ENCODE results near the gene VPS39. TPM values are rescaled to one million over a fixed set of nuclear protein-coding genes. Genes with fewer than 3 reads are reported as not detected.
"Not testable (repeated sequence)": the region's sequence is repeated elsewhere in the genome, so short reads cannot be mapped to it uniquely, and the experiment has no call there.

The VPS39 gene, protein sequence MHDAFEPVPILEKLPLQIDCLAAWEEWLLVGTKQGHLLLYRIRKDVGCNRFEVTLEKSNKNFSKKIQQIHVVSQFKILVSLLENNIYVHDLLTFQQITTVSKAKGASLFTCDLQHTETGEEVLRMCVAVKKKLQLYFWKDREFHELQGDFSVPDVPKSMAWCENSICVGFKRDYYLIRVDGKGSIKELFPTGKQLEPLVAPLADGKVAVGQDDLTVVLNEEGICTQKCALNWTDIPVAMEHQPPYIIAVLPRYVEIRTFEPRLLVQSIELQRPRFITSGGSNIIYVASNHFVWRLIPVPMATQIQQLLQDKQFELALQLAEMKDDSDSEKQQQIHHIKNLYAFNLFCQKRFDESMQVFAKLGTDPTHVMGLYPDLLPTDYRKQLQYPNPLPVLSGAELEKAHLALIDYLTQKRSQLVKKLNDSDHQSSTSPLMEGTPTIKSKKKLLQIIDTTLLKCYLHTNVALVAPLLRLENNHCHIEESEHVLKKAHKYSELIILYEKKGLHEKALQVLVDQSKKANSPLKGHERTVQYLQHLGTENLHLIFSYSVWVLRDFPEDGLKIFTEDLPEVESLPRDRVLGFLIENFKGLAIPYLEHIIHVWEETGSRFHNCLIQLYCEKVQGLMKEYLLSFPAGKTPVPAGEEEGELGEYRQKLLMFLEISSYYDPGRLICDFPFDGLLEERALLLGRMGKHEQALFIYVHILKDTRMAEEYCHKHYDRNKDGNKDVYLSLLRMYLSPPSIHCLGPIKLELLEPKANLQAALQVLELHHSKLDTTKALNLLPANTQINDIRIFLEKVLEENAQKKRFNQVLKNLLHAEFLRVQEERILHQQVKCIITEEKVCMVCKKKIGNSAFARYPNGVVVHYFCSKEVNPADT
- total RNA-seq = 29.2 TPM

DNA sequence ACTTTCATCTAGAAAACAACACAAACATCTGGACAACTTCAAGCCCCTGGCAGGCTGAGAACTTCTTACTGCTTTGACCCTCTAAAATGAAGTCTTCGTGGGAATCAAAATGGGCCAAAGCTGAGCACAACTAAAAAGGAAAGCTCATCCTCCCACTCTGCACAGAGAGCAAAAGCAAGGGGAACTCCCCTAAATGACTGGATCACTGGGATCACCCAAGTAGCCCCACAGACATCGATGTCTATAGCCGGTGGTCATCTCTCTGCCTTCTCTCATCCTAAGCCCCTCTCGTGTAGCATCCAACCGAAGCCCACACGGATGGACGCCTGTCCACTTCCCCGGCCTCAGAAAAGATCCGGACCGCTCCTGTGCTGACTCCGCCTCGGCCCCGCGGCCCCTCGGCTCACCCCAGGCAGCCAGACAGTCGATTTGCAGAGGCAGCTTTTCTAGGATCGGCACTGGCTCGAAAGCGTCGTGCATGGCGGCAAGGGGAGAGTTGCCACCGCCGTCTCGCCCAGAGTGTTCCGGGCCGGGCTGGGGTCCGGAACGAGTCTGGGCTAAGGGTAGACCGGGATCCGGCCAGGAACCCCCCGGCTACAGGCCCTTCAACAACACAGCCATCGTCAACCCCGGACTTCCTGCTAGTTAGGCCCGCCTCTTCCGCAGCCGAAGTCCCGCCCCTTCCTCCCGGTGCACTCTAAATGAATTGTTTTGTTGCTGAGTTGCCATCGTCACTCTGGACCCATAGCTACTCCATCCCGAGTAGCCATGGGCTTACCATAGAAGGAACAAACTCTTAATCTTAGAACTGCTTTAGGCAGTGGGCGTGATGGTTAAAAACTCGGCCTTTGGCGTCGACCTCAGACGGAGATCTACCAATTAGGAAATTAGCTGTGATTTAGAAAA is at the start of gene VPS39:
Gene VPS39 (minus strand): TSS at position 631 of the 906 bp plus-strand sequence. CDS start 151 bp downstream, at position 480.
- Histone ChIP-seq H3K9me3 (ENCODE audit: control insufficient read depth in 3 of 3, low read length in 3 of 3) (no peaks in the 10 kb centered on the region), H3K27ac (ENCODE audit: low read depth, low read length) (peak within 1 kb of the TSS; percentile 57), H3K9ac (ENCODE audit: low read depth in 1 of 3, low read length in 3 of 3) (peak within 1 kb of the TSS; percentile 81 to 96 (median 92)), H3K36me3 (ENCODE audit: control insufficient read depth in 3 of 3, insufficient read depth in 3 of 3, low read length in 3 of 3) (peaks cover 4 to 22% (median 10%) of the 10 kb centered on the region in 3 donors), H3K27me3 (ENCODE audit: control insufficient read depth in 3 of 3, insufficient read depth in 3 of 3, low read length in 3 of 3) (no peaks in the 10 kb centered on the region), H3K4me1 (ENCODE audit: control insufficient read depth in 3 of 3, insufficient read depth in 3 of 3, low read length in 3 of 3) (peaks cover 7 to 20% (median 16%) of the 10 kb centered on the region in 3 donors), H3K4me3 (ENCODE audit: low read length in 3 of 3) (peak within 1 kb of the TSS; percentile 84 to 96 (median 90))

DNA sequence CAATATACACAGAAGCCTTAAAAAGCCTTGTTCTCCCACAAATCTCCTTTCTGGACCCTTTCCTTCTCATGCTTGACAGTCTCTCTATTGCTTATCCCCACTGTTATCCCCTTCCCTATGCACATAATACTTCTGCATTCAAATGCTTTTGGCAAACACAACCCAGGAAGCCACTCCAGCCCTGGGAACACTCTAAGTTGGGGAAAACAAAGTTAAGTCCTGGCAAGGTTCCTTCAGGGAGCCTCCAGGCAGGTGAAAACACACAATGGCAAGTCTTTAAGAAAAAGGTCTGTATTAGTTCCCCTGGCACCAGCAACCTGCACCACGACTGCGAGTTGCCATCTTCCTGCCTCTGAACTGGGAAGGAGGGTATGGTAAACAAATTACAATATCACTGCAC is 45.2 kb upstream of the VPS39 start:
- Histone ChIP-seq H3K36me3 (ENCODE audit: control insufficient read depth in 3 of 3, insufficient read depth in 3 of 3, low read length in 3 of 3) (peaks cover 13 to 17% (median 15%) of the 10 kb centered on the region in 3 donors), H3K4me1 (ENCODE audit: control insufficient read depth in 3 of 3, insufficient read depth in 3 of 3, low read length in 3 of 3) (no peaks in the 10 kb centered on the region), H3K4me3 (ENCODE audit: low read length in 3 of 3) (no peak overlapping the region), H3K9ac (ENCODE audit: low read depth in 1 of 3, low read length in 3 of 3) (no peak overlapping the region), H3K27ac (ENCODE audit: low read depth, low read length) (no peak overlapping the region), H3K27me3 (ENCODE audit: control insufficient read depth in 3 of 3, insufficient read depth in 3 of 3, low read length in 3 of 3) (no peaks in the 10 kb centered on the region), H3K9me3 (ENCODE audit: control insufficient read depth in 3 of 3, low read length in 3 of 3) (peaks cover 0 to 2% (median 0%) of the 10 kb centered on the region in 3 donors)

DNA sequence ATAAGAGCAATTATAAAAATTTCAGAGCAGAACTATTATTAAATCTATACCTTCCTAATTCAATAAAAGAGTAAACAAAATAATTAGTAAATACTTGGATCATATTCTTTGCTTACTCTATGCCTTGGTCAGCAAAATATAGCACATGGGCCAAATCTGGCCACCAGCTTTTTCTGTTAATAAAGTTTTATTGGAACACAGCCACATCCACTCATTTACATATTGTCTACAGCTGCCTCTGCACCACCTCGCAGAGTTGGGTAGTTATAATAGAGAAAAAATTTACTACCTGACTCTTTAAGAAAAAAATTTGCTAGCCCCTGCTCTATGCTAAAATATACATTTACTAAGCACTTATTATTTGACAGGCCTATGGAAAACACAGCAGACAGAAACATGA is 32.7 kb upstream of the VPS39 start:
- peaks cover 5 to 29% (median 24%) of the 10 kb centered on the region in 3 donors for H3K36me3 ChIP-seq (ENCODE audit: control insufficient read depth in 3 of 3, insufficient read depth in 3 of 3, low read length in 3 of 3)
- H3K9ac ChIP-seq (ENCODE audit: low read depth in 1 of 3, low read length in 3 of 3) = no peak overlapping the region
- no peaks in the 10 kb centered on the region for H3K27me3 ChIP-seq (ENCODE audit: control insufficient read depth in 3 of 3, insufficient read depth in 3 of 3, low read length in 3 of 3)
- H3K4me3 ChIP-seq (ENCODE audit: low read length in 3 of 3) = no peak overlapping the region
- H3K9me3 ChIP-seq (ENCODE audit: control insufficient read depth in 3 of 3, low read length in 3 of 3) = no peaks in the 10 kb centered on the region
- no peaks in the 10 kb centered on the region for H3K4me1 ChIP-seq (ENCODE audit: control insufficient read depth in 3 of 3, insufficient read depth in 3 of 3, low read length in 3 of 3)
- H3K27ac ChIP-seq (ENCODE audit: low read depth, low read length) = no peak overlapping the region

DNA sequence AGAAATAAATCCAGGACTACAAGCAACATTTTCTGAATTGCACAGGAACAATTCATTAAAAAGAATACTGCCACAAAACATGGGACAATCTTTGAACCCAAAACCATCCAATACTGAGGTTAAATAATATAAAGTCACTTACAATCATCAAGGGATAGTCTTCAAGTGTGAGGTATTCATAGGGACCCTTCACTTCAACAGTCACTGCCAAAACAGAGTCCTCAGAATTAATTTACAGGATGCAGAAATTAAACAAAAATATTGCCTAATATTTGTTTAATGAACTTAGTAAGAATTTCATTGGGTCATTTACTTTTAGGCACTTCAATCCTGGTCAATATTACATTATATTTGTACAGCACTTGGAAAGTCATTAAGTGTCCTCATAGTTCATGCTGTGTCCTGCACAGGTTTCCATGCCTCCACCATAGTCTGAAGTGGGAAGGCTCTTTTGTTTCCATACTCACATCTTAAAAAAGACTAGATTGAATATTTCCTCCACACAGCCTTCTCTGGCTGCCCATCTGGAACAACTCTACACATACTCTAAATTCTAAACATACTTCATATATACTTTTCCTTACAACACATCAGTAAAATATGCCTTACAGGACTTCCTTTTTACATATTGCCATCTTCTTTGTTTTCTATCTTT is 31.6 kb upstream of the VPS39 start:
- Histone ChIP-seq H3K9me3 (ENCODE audit: control insufficient read depth in 3 of 3, low read length in 3 of 3) (no peaks in the 10 kb centered on the region), H3K4me3 (ENCODE audit: low read length in 3 of 3) (no peak overlapping the region), H3K4me1 (ENCODE audit: control insufficient read depth in 3 of 3, insufficient read depth in 3 of 3, low read length in 3 of 3) (no peaks in the 10 kb centered on the region), H3K9ac (ENCODE audit: low read depth in 1 of 3, low read length in 3 of 3) (no peak overlapping the region), H3K27me3 (ENCODE audit: control insufficient read depth in 3 of 3, insufficient read depth in 3 of 3, low read length in 3 of 3) (no peaks in the 10 kb centered on the region), H3K27ac (ENCODE audit: low read depth, low read length) (no peak overlapping the region), H3K36me3 (ENCODE audit: control insufficient read depth in 3 of 3, insufficient read depth in 3 of 3, low read length in 3 of 3) (peaks cover 5 to 29% (median 29%) of the 10 kb centered on the region in 3 donors)

DNA sequence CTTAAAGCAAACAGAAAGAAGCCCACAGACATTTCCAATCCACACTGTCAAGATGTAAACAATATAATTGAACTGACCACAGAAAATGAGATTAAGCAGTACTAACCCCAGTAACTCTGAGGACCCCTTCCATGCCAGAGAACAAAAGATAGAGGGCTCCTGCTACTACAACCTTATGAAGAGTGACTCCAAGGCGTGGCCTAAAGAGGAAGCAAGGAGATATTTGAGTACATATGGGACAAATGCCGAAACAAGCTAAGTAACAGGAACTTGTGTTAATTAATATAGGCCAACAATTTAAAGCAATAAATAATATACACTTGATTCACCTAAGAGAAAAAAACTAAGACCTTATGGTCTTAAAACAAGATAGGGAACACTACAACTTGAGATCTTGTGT is 25.0 kb upstream of the VPS39 start:
- Histone ChIP-seq H3K27ac (ENCODE audit: low read depth, low read length) (no peak overlapping the region), H3K36me3 (ENCODE audit: control insufficient read depth in 3 of 3, insufficient read depth in 3 of 3, low read length in 3 of 3) (peaks cover 5 to 43% (median 38%) of the 10 kb centered on the region in 3 donors), H3K4me1 (ENCODE audit: control insufficient read depth in 3 of 3, insufficient read depth in 3 of 3, low read length in 3 of 3) (no peaks in the 10 kb centered on the region), H3K4me3 (ENCODE audit: low read length in 3 of 3) (no peak overlapping the region), H3K9ac (ENCODE audit: low read depth in 1 of 3, low read length in 3 of 3) (no peak overlapping the region), H3K9me3 (ENCODE audit: control insufficient read depth in 3 of 3, low read length in 3 of 3) (no peaks in the 10 kb centered on the region), H3K27me3 (ENCODE audit: control insufficient read depth in 3 of 3, insufficient read depth in 3 of 3, low read length in 3 of 3) (no peaks in the 10 kb centered on the region)

DNA sequence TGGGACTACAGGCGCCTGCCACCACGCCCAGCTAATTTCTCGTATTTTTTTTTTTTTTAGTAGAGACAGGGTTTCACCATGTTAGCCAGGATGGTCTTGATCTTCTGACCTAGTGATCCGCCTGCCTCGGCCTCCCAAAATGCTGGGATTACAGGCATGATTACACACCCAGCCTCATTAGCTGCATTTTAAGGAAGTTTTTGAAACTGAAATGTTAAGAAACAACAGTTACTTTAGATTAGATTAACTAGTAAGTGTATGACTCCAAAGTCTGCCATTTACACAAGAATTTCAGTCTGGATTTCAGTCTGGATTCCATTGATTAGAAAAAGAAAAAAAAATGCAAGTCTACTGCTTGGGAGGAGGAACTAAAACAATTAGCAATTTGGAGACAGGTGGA is 24.5 kb upstream of the VPS39 start:
- H3K9me3 ChIP-seq (ENCODE audit: control insufficient read depth in 3 of 3, low read length in 3 of 3) = no peaks in the 10 kb centered on the region
- no peak overlapping the region for H3K27ac ChIP-seq (ENCODE audit: low read depth, low read length)
- no peaks in the 10 kb centered on the region for H3K4me1 ChIP-seq (ENCODE audit: control insufficient read depth in 3 of 3, insufficient read depth in 3 of 3, low read length in 3 of 3)
- H3K9ac ChIP-seq (ENCODE audit: low read depth in 1 of 3, low read length in 3 of 3) = no peak overlapping the region
- H3K4me3 ChIP-seq (ENCODE audit: low read length in 3 of 3) = no peak overlapping the region
- no peaks in the 10 kb centered on the region for H3K27me3 ChIP-seq (ENCODE audit: control insufficient read depth in 3 of 3, insufficient read depth in 3 of 3, low read length in 3 of 3)
- peaks cover 3 to 42% (median 38%) of the 10 kb centered on the region in 3 donors for H3K36me3 ChIP-seq (ENCODE audit: control insufficient read depth in 3 of 3, insufficient read depth in 3 of 3, low read length in 3 of 3)

DNA sequence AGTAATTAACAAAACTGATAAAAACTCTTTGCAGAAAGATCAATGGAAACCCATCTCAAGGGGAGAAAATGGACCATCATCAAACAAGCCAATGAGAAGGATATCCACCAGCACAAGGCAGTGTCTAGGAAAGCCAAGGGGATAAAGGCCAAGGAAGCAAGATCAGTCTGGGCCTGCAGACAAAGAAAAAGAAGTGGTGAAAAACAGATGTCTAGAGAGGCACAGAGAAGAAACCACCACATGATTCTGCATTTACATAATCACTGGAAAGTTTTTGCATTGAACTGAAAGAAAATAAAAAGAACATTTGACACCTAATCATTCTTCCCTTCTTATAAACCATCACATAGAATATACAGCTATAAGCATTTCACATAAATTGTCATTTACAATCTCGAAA is 23.0 kb upstream of the VPS39 start:
- H3K9ac ChIP-seq (ENCODE audit: low read depth in 1 of 3, low read length in 3 of 3) = no peak overlapping the region
- H3K27ac ChIP-seq (ENCODE audit: low read depth, low read length) = no peak overlapping the region
- H3K4me1 ChIP-seq (ENCODE audit: control insufficient read depth in 3 of 3, insufficient read depth in 3 of 3, low read length in 3 of 3) = no peaks in the 10 kb centered on the region
- peaks cover 12 to 45% (median 42%) of the 10 kb centered on the region in 3 donors for H3K36me3 ChIP-seq (ENCODE audit: control insufficient read depth in 3 of 3, insufficient read depth in 3 of 3, low read length in 3 of 3)
- H3K4me3 ChIP-seq (ENCODE audit: low read length in 3 of 3) = no peak overlapping the region
- H3K27me3 ChIP-seq (ENCODE audit: control insufficient read depth in 3 of 3, insufficient read depth in 3 of 3, low read length in 3 of 3) = no peaks in the 10 kb centered on the region
- no peaks in the 10 kb centered on the region for H3K9me3 ChIP-seq (ENCODE audit: control insufficient read depth in 3 of 3, low read length in 3 of 3)

DNA sequence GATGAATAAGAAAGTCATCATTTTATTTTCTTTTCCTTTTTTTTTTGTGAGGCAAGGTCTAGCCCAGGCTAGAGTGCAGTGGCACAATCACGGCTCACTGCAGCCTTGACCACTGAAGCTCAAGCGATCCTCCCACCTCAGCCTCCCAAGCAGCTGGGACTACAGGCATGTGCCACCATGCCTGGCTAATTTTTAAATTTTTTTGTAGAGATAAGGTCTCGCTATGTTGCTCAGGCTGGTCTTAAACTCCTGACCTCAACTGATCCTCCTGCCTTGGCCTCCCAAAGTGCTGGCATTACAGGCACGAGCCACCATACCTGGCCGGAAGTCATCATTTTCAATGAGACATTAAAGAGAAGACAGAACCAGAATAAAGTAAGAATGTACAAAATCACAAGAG is 20.9 kb upstream of the VPS39 start:
- not testable (repeated sequence) for H3K27me3 ChIP-seq (ENCODE audit: control insufficient read depth in 3 of 3, insufficient read depth in 3 of 3, low read length in 3 of 3); H3K4me3 ChIP-seq (ENCODE audit: low read length in 3 of 3); H3K4me1 ChIP-seq (ENCODE audit: control insufficient read depth in 3 of 3, insufficient read depth in 3 of 3, low read length in 3 of 3); H3K9ac ChIP-seq (ENCODE audit: low read depth in 1 of 3, low read length in 3 of 3); H3K27ac ChIP-seq (ENCODE audit: low read depth, low read length); H3K9me3 ChIP-seq (ENCODE audit: control insufficient read depth in 3 of 3, low read length in 3 of 3)
- H3K36me3 ChIP-seq (ENCODE audit: control insufficient read depth in 3 of 3, insufficient read depth in 3 of 3, low read length in 3 of 3) = peaks cover 17 to 58% (median 56%) of the 10 kb centered on the region in 3 donors

DNA sequence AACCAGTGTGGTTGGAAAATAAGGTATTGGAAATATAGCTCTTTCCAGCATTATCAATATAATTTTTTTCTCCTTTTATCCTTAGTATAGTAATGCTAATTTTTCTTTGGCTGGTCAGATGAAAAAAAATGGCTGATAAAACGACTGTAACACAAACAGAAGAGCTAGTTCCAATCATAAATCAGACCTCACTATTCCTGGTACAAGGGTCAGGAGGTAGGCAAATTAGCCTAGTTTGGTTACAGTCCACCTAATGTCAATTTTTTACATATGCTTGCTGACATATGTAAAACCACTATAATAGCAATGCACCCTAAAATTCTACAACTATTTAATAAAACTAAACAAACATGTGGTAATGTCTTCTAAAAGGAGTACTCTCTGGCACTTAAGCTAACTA is 19.9 kb upstream of the VPS39 start:
- Histone ChIP-seq H3K27me3 (ENCODE audit: control insufficient read depth in 3 of 3, insufficient read depth in 3 of 3, low read length in 3 of 3) (no peaks in the 10 kb centered on the region), H3K4me1 (ENCODE audit: control insufficient read depth in 3 of 3, insufficient read depth in 3 of 3, low read length in 3 of 3) (no peaks in the 10 kb centered on the region), H3K4me3 (ENCODE audit: low read length in 3 of 3) (no peak overlapping the region), H3K27ac (ENCODE audit: low read depth, low read length) (no peak overlapping the region), H3K9ac (ENCODE audit: low read depth in 1 of 3, low read length in 3 of 3) (no peak overlapping the region), H3K36me3 (ENCODE audit: control insufficient read depth in 3 of 3, insufficient read depth in 3 of 3, low read length in 3 of 3) (peaks cover 19 to 62% (median 60%) of the 10 kb centered on the region in 3 donors), H3K9me3 (ENCODE audit: control insufficient read depth in 3 of 3, low read length in 3 of 3) (no peaks in the 10 kb centered on the region)

All from skeletal muscle tissue (tissue), 4 donors.